Measurements from ENCODE around the gene SLC12A5. TPM values are rescaled to one million over a fixed set of nuclear protein-coding genes. Genes with fewer than 3 reads are reported as not detected.

The SLC12A5 gene
- total and polyA plus RNA-seq, 9 of the 15 experiments (the other 6 are each of a cell fraction or from before 2014, with no cell fraction given), result 0.36 to 7.5 (median 2.1) TPM

DNA sequence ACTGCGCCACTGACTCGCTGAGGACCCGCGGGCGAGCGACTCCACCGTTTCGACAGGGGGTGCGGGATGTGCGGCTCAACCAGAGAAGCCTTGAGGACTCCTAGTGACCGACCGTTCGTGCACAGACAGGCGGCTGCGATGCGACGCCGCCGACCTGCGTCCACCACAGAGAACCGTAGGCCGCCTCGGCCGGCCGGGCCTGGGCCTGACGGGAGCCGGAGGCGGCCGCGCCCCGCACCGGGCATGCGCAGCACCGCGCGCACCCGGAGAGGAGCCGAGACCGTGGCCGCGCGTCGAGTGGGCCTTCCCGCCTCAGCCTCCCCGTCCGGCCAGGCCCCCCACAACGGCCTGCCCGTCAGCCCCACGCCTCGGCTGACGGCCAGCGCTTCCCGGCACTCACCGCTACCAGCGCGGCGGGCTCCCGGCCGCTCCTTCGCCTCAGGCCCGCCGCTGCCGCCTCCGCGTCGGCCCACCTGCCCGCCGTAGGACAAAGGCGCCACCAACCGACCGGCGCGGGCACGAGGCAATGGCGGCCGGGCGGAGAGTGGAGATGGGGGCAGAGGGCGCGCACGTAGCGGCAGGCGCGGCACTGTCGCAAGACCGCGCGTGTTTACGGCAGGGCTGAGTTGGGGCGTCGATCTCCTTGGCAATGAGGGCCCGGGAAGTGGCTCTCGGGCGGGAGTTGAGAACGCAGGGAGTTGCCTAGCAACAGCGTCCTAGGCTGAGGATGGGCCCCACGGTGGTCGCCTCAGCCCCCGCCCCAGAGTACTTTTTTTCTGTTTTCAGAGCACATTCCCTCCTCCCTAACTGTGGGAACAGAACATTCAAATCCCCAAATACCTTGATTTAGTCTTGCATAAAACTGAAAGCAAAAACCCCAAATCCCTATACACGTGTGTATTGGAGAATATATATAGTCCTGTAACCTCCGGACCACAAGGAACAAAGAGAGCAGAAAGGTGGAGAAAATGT lies 60.7 kb downstream of the SLC12A5 start, which contains the start of gene NCOA5 (continued):
- TF ChIP-seq ZFX (CRISPR knock-in tag; IDR thresholded peaks at IDR 0.05), result peak; percentile 100
- TF ChIP-seq, protein P1, sequence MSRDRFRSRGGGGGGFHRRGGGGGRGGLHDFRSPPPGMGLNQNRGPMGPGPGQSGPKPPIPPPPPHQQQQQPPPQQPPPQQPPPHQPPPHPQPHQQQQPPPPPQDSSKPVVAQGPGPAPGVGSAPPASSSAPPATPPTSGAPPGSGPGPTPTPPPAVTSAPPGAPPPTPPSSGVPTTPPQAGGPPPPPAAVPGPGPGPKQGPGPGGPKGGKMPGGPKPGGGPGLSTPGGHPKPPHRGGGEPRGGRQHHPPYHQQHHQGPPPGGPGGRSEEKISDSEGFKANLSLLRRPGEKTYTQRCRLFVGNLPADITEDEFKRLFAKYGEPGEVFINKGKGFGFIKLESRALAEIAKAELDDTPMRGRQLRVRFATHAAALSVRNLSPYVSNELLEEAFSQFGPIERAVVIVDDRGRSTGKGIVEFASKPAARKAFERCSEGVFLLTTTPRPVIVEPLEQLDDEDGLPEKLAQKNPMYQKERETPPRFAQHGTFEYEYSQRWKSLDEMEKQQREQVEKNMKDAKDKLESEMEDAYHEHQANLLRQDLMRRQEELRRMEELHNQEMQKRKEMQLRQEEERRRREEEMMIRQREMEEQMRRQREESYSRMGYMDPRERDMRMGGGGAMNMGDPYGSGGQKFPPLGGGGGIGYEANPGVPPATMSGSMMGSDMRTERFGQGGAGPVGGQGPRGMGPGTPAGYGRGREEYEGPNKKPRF (IDR thresholded peaks at IDR 0.05; ENCODE audit: low read depth, low read length), result no peak
- TF ChIP-seq, protein P2, sequence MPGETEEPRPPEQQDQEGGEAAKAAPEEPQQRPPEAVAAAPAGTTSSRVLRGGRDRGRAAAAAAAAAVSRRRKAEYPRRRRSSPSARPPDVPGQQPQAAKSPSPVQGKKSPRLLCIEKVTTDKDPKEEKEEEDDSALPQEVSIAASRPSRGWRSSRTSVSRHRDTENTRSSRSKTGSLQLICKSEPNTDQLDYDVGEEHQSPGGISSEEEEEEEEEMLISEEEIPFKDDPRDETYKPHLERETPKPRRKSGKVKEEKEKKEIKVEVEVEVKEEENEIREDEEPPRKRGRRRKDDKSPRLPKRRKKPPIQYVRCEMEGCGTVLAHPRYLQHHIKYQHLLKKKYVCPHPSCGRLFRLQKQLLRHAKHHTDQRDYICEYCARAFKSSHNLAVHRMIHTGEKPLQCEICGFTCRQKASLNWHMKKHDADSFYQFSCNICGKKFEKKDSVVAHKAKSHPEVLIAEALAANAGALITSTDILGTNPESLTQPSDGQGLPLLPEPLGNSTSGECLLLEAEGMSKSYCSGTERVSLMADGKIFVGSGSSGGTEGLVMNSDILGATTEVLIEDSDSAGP (CRISPR knock-in tag; IDR thresholded peaks at IDR 0.05), result no peak
- TF ChIP-seq ZNF224 (CRISPR knock-in tag; IDR thresholded peaks at IDR 0.05), result 0 out of 2 replicates have a peak, but pooled peaks have one; percentile 36
- TF ChIP-seq ILF3 (IDR thresholded peaks at IDR 0.05; ENCODE audit: borderline replicate concordance), result peak; percentile 95; the same call in 1 of the 2 replicates
- peak; percentile 70 for TF ChIP-seq SP1 (CRISPR knock-in tag; IDR thresholded peaks at IDR 0.05)
- TF ChIP-seq ZNF766 (CRISPR knock-in tag; conservative IDR thresholded peaks at IDR 0.05), result peak; percentile 96
- TF ChIP-seq MED1 (CRISPR knock-in tag; IDR thresholded peaks at IDR 0.05; ENCODE audit: borderline replicate concordance), result 0 out of 2 replicates have a peak, but pooled peaks have one; percentile 54
- peak; percentile 42 for TF ChIP-seq PHF20 (IDR thresholded peaks at IDR 0.05; ENCODE audit: partially characterized antibody)
- no peak for TF ChIP-seq CC2D1A (IDR thresholded peaks at IDR 0.05)
- TF ChIP-seq, protein P3, sequence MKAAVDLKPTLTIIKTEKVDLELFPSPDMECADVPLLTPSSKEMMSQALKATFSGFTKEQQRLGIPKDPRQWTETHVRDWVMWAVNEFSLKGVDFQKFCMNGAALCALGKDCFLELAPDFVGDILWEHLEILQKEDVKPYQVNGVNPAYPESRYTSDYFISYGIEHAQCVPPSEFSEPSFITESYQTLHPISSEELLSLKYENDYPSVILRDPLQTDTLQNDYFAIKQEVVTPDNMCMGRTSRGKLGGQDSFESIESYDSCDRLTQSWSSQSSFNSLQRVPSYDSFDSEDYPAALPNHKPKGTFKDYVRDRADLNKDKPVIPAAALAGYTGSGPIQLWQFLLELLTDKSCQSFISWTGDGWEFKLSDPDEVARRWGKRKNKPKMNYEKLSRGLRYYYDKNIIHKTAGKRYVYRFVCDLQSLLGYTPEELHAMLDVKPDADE (conservative IDR thresholded peaks at IDR 0.05; ENCODE audit: control insufficient read depth, low read depth, low read length), result 0 out of 2 replicates have a peak, but pooled peaks have one; percentile 26
- peak; percentile 51 for TF ChIP-seq EGR1 (conservative IDR thresholded peaks at IDR 0.05)
- peak; percentile 96 for TF ChIP-seq KAT7 (CRISPR knock-in tag; IDR thresholded peaks at IDR 0.05; ENCODE audit: borderline replicate concordance)
- TF ChIP-seq RBM22 (IDR thresholded peaks at IDR 0.05; ENCODE audit: low read depth, low read length, poor library complexity, severe bottlenecking), result peak; percentile 91
- TF ChIP-seq FOXM1 (IDR thresholded peaks at IDR 0.05; ENCODE audit: low read depth), result no peak
- peak; percentile 66; the same call in 1 of the 2 replicates for TF ChIP-seq FOXM1 (CRISPR knock-in tag; IDR thresholded peaks at IDR 0.05; ENCODE audit: low read depth)
- TF ChIP-seq STAG1 (CRISPR knock-in tag; IDR thresholded peaks at IDR 0.05; ENCODE audit: borderline replicate concordance), result peak; percentile 43

All from K562 (cell line).